IMR-90 (cell line): ENCODE measurements around the gene AMZ1. TPM values are rescaled to one million over a fixed set of nuclear protein-coding genes. Genes with fewer than 3 reads are reported as not detected.

Experiments used
- ATAC-seq: fragments of 200-7000 bp; cut with Tn5 transposase; 2 replicates; pipeline ENCODE4 v1.9.1; 2020; ENCODE audit warnings: low read depth, mild to moderate bottlenecking, moderate library complexity
- BruUV-seq: library from RNA; stranded (reverse); fragments of 400-500 nt; replicated peaks from 2 replicates; lab custom pipeline; 2021; lab: Mats Ljungman, UMichigan
- CTCF ChIA-PET: fragments of 300-600 bp; formaldehyde crosslinking; extraction: SDS; loops from one replicate; lab custom pipeline; 2021; ENCODE audit warnings: antibody characterized with exemption; lab: Yijun Ruan, JAX
- POLR2A ChIA-PET: fragments of 300-600 bp; sonication (Branson Sonifier 250); formaldehyde crosslinking; loops from one replicate; lab custom pipeline; 2022; ENCODE audit warnings: antibody characterized with exemption; ENCODE audit not compliant: unreplicated experiment; lab: Charles Lee
- DNase-seq: peaks from one replicate; pipeline ENCODE4 v3.0.0; 2013
- H2AFZ ChIP-seq: replicated peaks from 2 replicates; pipeline ENCODE3; 2013; ENCODE audit warnings: low read length, mild to moderate bottlenecking; ENCODE audit not compliant: poor library complexity
- H2AK5ac ChIP-seq: 2 replicates; pipeline ENCODE4 v1.6.1; 2013; ENCODE audit warnings: low read depth, low read length, inconsistent platforms
- H2AK9ac ChIP-seq: replicated peaks from 2 replicates; pipeline ENCODE3; 2013; ENCODE audit warnings: mild to moderate bottlenecking, low read depth, low read length, moderate library complexity; ENCODE audit not compliant: poor library complexity
- H2BK120ac ChIP-seq: 2 replicates; pipeline ENCODE4 v1.6.1; 2013; ENCODE audit warnings: low read depth, low read length, inconsistent platforms
- H2BK15ac ChIP-seq: 3 replicates; pipeline ENCODE4 v1.6.1; 2013; ENCODE audit warnings: low read depth, low read length, inconsistent platforms
- H2BK20ac ChIP-seq: 2 replicates; pipeline ENCODE4 v1.6.1; 2013; ENCODE audit warnings: low read depth, mild to moderate bottlenecking, inconsistent platforms, low read length, moderate library complexity
- H2BK5ac ChIP-seq: 2 replicates; pipeline ENCODE4 v1.6.1; 2013; ENCODE audit warnings: mild to moderate bottlenecking, low read depth, low read length, inconsistent platforms; ENCODE audit not compliant: poor library complexity, severe bottlenecking
- H3K14ac ChIP-seq: replicated peaks from 2 replicates; pipeline ENCODE4 v1.6.1; 2013; ENCODE audit warnings: low read depth, low read length, inconsistent platforms
- H3K18ac ChIP-seq: 2 replicates; pipeline ENCODE4 v1.6.1; 2013; ENCODE audit warnings: low read depth, low read length, control low read depth
- H3K23ac ChIP-seq: 2 replicates; pipeline ENCODE4 v1.6.1; 2013; ENCODE audit warnings: low read depth, low read length, inconsistent platforms
- H3K27ac ChIP-seq: 2 replicates; pipeline ENCODE4 v1.5.1; 2013; ENCODE audit warnings: mild to moderate bottlenecking, control low read depth, low read length; ENCODE audit not compliant: insufficient read depth
- H3K27me3 ChIP-seq: 2 replicates; pipeline ENCODE4 v1.6.1; 2013; ENCODE audit warnings: low read length; ENCODE audit not compliant: control insufficient read depth, insufficient read depth
- H3K36me3 ChIP-seq: 2 replicates; pipeline ENCODE4 v1.6.1; 2013; ENCODE audit warnings: low read length, mixed read lengths; ENCODE audit not compliant: control insufficient read depth, insufficient read depth
- H3K4ac ChIP-seq: 2 replicates; pipeline ENCODE4 v1.6.1; 2013; ENCODE audit warnings: low read depth, low read length, inconsistent platforms
- H3K4me1 ChIP-seq: 2 replicates; pipeline ENCODE4 v1.6.1; 2013; ENCODE audit warnings: low read length, mixed read lengths; ENCODE audit not compliant: control insufficient read depth, insufficient read depth
- H3K4me2 ChIP-seq: 2 replicates; pipeline ENCODE4 v1.6.1; 2013; ENCODE audit warnings: low read depth, mild to moderate bottlenecking, control low read depth, low read length, moderate library complexity
- H3K4me3 ChIP-seq: 2 replicates; pipeline ENCODE4 v1.5.1; 2013; ENCODE audit warnings: low read depth, mild to moderate bottlenecking, control low read depth, low read length, moderate library complexity; ENCODE audit not compliant: insufficient read depth
- H3K56ac ChIP-seq: 2 replicates; pipeline ENCODE4 v1.6.1; 2013; ENCODE audit warnings: low read length, inconsistent platforms; ENCODE audit not compliant: insufficient read depth; ENCODE audit errors: extremely low read depth
- H3K79me1 ChIP-seq, 2 experiments: 2 replicates each; pipeline ENCODE4 v1.6.1; 2013; ENCODE audit warnings: low read length in 2 of 2, inconsistent platforms in 1 of 2, low read depth in 1 of 2
- H3K9ac ChIP-seq: 2 replicates; pipeline ENCODE4 v1.6.1; 2013; ENCODE audit warnings: low read depth, low read length, control low read depth
- H3K9me1 ChIP-seq: 2 replicates; pipeline ENCODE4 v1.6.1; 2013; ENCODE audit warnings: low read length, inconsistent platforms; ENCODE audit not compliant: insufficient read depth
- H3K9me3 ChIP-seq: 2 replicates; pipeline ENCODE4 v1.6.1; 2013; ENCODE audit warnings: low read length; ENCODE audit not compliant: control insufficient read depth, insufficient read depth
- H4K20me1 ChIP-seq: 2 replicates; pipeline ENCODE4 v1.6.1; 2013; ENCODE audit warnings: low read length, inconsistent platforms; ENCODE audit not compliant: insufficient read depth
- H4K5ac ChIP-seq: 2 replicates; pipeline ENCODE4 v1.6.1; 2013; ENCODE audit warnings: mild to moderate bottlenecking, low read depth, low read length, control low read depth
- H4K8ac ChIP-seq, 2 experiments: 2 replicates each; pipeline ENCODE4 v1.6.1; 2013; ENCODE audit warnings: low read depth in 2 of 2, low read length in 2 of 2, control low read depth in 1 of 2, inconsistent platforms in 1 of 2
- H4K91ac ChIP-seq: 2 replicates; pipeline ENCODE4 v1.6.1; 2013; ENCODE audit warnings: low read depth, low read length, inconsistent platforms; ENCODE audit not compliant: insufficient read depth
- BHLHE40 ChIP-seq: fragments of 150-350 bp; IDR thresholded peaks from 2 replicates; pipeline ENCODE4 v1.6.1; 2016; ENCODE audit warnings: mild to moderate bottlenecking, low read depth, low read length
- CEBPB ChIP-seq: IDR thresholded peaks from 2 replicates; pipeline ENCODE4 v1.6.1; 2012; ENCODE audit warnings: low read depth, low read length, improper control_type of control experiment
- CHD1 ChIP-seq: IDR thresholded peaks from 2 replicates; pipeline ENCODE4 v1.6.1; 2012; ENCODE audit warnings: low read depth, low read length, improper control_type of control experiment
- CTCF ChIP-seq: conservative IDR thresholded peaks from 2 replicates; pipeline ENCODE4 v1.5.1; 2012; ENCODE audit warnings: mild to moderate bottlenecking, low read depth, low read length, improper control_type of control experiment
- ELK1 ChIP-seq: fragments of 150-350 bp; IDR thresholded peaks from 2 replicates; pipeline ENCODE4 v1.6.1; 2016; ENCODE audit warnings: low read depth, mild to moderate bottlenecking, low read length, moderate library complexity, borderline replicate concordance
- FOS ChIP-seq: fragments of 150-350 bp; IDR thresholded peaks from 2 replicates; pipeline ENCODE4 v1.6.1; 2016; ENCODE audit warnings: low read depth, low read length
- MAFK ChIP-seq: IDR thresholded peaks from 2 replicates; pipeline ENCODE4 v1.6.1; 2012; ENCODE audit warnings: low read depth, low read length, improper control_type of control experiment
- MAZ ChIP-seq: IDR thresholded peaks from 2 replicates; pipeline ENCODE4 v1.6.1; 2012; ENCODE audit warnings: low read depth, mild to moderate bottlenecking, low read length, improper control_type of control experiment, moderate library complexity, borderline replicate concordance
- MXI1 ChIP-seq: IDR thresholded peaks from 2 replicates; pipeline ENCODE4 v1.6.1; 2012; ENCODE audit warnings: low read depth, mild to moderate bottlenecking, low read length, moderate library complexity, borderline replicate concordance
- NFE2L2 ChIP-seq: fragments of 150-350 bp; IDR thresholded peaks from 2 replicates; pipeline ENCODE4 v1.6.1; 2016; ENCODE audit warnings: low read depth, mild to moderate bottlenecking, low read length
- POLR2A ChIP-seq: IDR thresholded peaks from 2 replicates; pipeline ENCODE4 v1.6.1; 2012; ENCODE audit warnings: mild to moderate bottlenecking, low read depth, low read length
- RAD21 ChIP-seq: IDR thresholded peaks from 2 replicates; pipeline ENCODE4 v1.6.1; 2012; ENCODE audit warnings: low read length, improper control_type of control experiment
- RCOR1 ChIP-seq: IDR thresholded peaks from 2 replicates; pipeline ENCODE4 v1.6.1; 2012; ENCODE audit warnings: mild to moderate bottlenecking, low read length, improper control_type of control experiment; ENCODE audit not compliant: insufficient replicate concordance
- RFX5 ChIP-seq: IDR thresholded peaks from 2 replicates; pipeline ENCODE4 v1.8.0; 2012; ENCODE audit warnings: low read depth, mild to moderate bottlenecking, low read length, moderate library complexity
- SMC3 ChIP-seq: fragments of 150-350 bp; IDR thresholded peaks from 2 replicates; pipeline ENCODE4 v1.6.1; 2016; ENCODE audit warnings: low read depth, mild to moderate bottlenecking, antibody characterized with exemption, low read length, moderate library complexity
- WGBS, 2 experiments: methylation state at CpG; one replicate each; pipeline versions ENCODE4 v1.1.5 to v1.1.7; 2013; ENCODE audit warnings: missing lambda C conversion rate in 2 of 2; ENCODE audit not compliant: insufficient read length in 1 of 2; ENCODE audit errors: extremely low coverage in 2 of 2; 5-methylcytosine and 5-hydroxymethylcytosine counted together
- dilution Hi-C: fragments of 300-500 bp; cut with HindIII; formaldehyde crosslinking; loops from one replicate; pipeline ENCODE4 v1.14.3; 2018; ENCODE audit warnings: low sequenced_read_pairs; ENCODE audit not compliant: unreplicated experiment
- in situ Hi-C: fragments of 300-500 bp; cut with MboI; formaldehyde crosslinking; loops from 3 replicates; pipeline ENCODE4 v1.14.3; 2019; ENCODE audit warnings: low sequenced_read_pairs, inconsistent platforms, mixed read lengths
- intact Hi-C: fragments of 100-400 bp; cut with micrococcal nuclease; formaldehyde crosslinking; loops from 2 replicates; pipeline ENCODE4 v1.10.0; 2022
- polyA plus RNA-seq, 3 experiments: library from polyadenylated mRNA; depleted of rRNA; stranded (reverse); fragments of >200 nt; gene quantifications; 2 replicates each; pipeline ENCODE4 v1.2.3, GENCODE V29; 2012; ENCODE audit warnings: low replicate concordance in 1 of 3
- total RNA-seq: library from RNA; depleted of rRNA; stranded (reverse); fragments of >200 nt; gene quantifications from 2 replicates; pipeline ENCODE4 v1.2.3, GENCODE V29; 2012
- TF ChIP-seq, protein P1 (sequence below): fragments of 150-350 bp; IDR thresholded peaks from 2 replicates; pipeline ENCODE4 v1.6.1; 2017; ENCODE audit warnings: mild to moderate bottlenecking, antibody characterized with exemption, low read length, low read depth

The AMZ1 gene
- total and polyA plus RNA-seq, 2 of the 4 experiments (the other 2 are of a cell fraction), result 0.54 to 1.6 TPM

- intact Hi-C loops, result no loop called here
- Histone ChIP-seq H3K27me3 (peaks cover 6% of the 10 kb centered on the region; the same call in 1 of the 2 replicates), H3K79me1 (no peaks in the 10 kb centered on the region), H3K36me3 (no peaks in the 10 kb centered on the region), H4K8ac (no peak overlapping the region), H3K18ac (no peak overlapping the region), H3K9ac (no peak overlapping the region), H3K23ac (no peak overlapping the region), H3K56ac (no peak overlapping the region), H3K9me3 (no peaks in the 10 kb centered on the region), H3K4me1 (no peaks in the 10 kb centered on the region; the same call in 1 of the 2 replicates), H3K4ac (no peak overlapping the region), H3K4me3 (no peak overlapping the region), H2BK5ac (no peak overlapping the region), H2AK9ac (no peak overlapping the region), H2BK20ac (no peak overlapping the region), H4K91ac (no peak overlapping the region), H2BK120ac (no peak overlapping the region), H3K14ac (no peak overlapping the region), H3K4me2 (no peak overlapping the region), H2AK5ac (no peak overlapping the region), H4K20me1 (no peaks in the 10 kb centered on the region), H2BK15ac (no peak overlapping the region), H4K5ac (no peak overlapping the region), H2AFZ (no peak overlapping the region), H3K9me1 (no peaks in the 10 kb centered on the region), H3K27ac (no peak overlapping the region)
- ChIA-PET CTCF (no interaction called here), POLR2A (no interaction called here)
- no peak for DNase-seq
- dilution Hi-C loops, result no loop called here
- WGBS, 2 experiments, result 60% methylated on average over 8 of the region's 18 CpGs; no CpG with 5 or more reads in 1 of the 2 experiments
- no peak for ATAC-seq
- TF ChIP-seq RFX5 (no peak), CEBPB (no peak), RCOR1 (no peak), NFE2L2 (no peak), MAFK (no peak), ELK1 (no peak), BHLHE40 (no peak), POLR2A (no peak), FOS (no peak), MXI1 (no peak), SMC3 (no peak), RAD21 (no peak), MAZ (no peak), CTCF (no peak), CHD1 (no peak)
- TF ChIP-seq, protein P1, sequence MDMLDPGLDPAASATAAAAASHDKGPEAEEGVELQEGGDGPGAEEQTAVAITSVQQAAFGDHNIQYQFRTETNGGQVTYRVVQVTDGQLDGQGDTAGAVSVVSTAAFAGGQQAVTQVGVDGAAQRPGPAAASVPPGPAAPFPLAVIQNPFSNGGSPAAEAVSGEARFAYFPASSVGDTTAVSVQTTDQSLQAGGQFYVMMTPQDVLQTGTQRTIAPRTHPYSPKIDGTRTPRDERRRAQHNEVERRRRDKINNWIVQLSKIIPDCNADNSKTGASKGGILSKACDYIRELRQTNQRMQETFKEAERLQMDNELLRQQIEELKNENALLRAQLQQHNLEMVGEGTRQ, result no peak
- BruUV-seq, result no TSS peak
- in situ Hi-C loops, result loop anchor here (25.0 kb wide), 1 partner anchor 464 kb away; no protein-coding TSS in a partner anchor
These were observed 10.7 kb downstream of the AMZ1 start for GRCh38 chr7:2698581-2699288.
